Muscle layer of colon (tissue), 2 donors: ENCODE data around the gene LPP.
A peak's percentile ranks its signal among the peaks of the same experiment; 100 is the strongest.

Experiments used
- H3K27ac ChIP-seq: one replicate; pipeline ENCODE4 v1.7.0; 2013; ENCODE audit warnings: low read depth, mild to moderate bottlenecking, low read length, moderate library complexity
- H3K27me3 ChIP-seq, 2 donors: one replicate each; pipeline ENCODE4 v1.7.0; 2013; ENCODE audit warnings: low read length in 2 of 2, mild to moderate bottlenecking in 2 of 2; ENCODE audit not compliant: insufficient read depth in 2 of 2, control insufficient read depth in 1 of 2
- H3K36me3 ChIP-seq: one replicate; pipeline ENCODE4 v1.7.0; 2013; ENCODE audit warnings: mild to moderate bottlenecking, low read length; ENCODE audit not compliant: insufficient read depth
- H3K4me1 ChIP-seq: one replicate; pipeline ENCODE4 v1.7.0; 2013; ENCODE audit warnings: mild to moderate bottlenecking, low read length; ENCODE audit not compliant: insufficient read depth
- H3K4me3 ChIP-seq, 2 donors: one replicate each; pipeline ENCODE4 v1.7.0; 2013; ENCODE audit warnings: low read length in 2 of 2, low read depth in 1 of 2, mild to moderate bottlenecking in 1 of 2, moderate library complexity in 1 of 2
- H3K9ac ChIP-seq: one replicate; pipeline ENCODE4 v1.7.0; 2013; ENCODE audit warnings: low read length
- H3K9me3 ChIP-seq: one replicate; pipeline ENCODE4 v1.7.0; 2013; ENCODE audit warnings: mild to moderate bottlenecking, low read length
- donor health status: abdominal sarcoma.
- donor health status: Adenocarcinoma of cecum.

LPP gene

GRCh38 chr3:188562144-188562543, 408.2 kb downstream of the LPP start:
- peaks cover 13% of the 10 kb centered on the region for H3K4me1 ChIP-seq
- no peak overlapping the region for H3K27ac ChIP-seq
- H3K4me3 ChIP-seq = no peak overlapping the region
- H3K27me3 ChIP-seq = no peaks in the 10 kb centered on the region
- no peaks in the 10 kb centered on the region for H3K36me3 ChIP-seq
- H3K9ac ChIP-seq = no peak overlapping the region
- H3K9me3 ChIP-seq = no peaks in the 10 kb centered on the region

GRCh38 chr3:188567478-188568195, 413.7 kb downstream of the LPP start:
- Histone ChIP-seq H3K9ac (no peak overlapping the region), H3K9me3 (no peaks in the 10 kb centered on the region), H3K36me3 (no peaks in the 10 kb centered on the region), H3K4me3 (no peak overlapping the region), H3K27ac (no peak overlapping the region), H3K4me1 (peaks cover 8% of the 10 kb centered on the region), H3K27me3 (no peaks in the 10 kb centered on the region)

GRCh38 chr3:188568736-188569135, 414.8 kb downstream of the LPP start:
- H3K27me3 ChIP-seq = no peaks in the 10 kb centered on the region
- no peak overlapping the region for H3K4me3 ChIP-seq
- H3K4me1 ChIP-seq = peaks cover 11% of the 10 kb centered on the region
- no peaks in the 10 kb centered on the region for H3K9me3 ChIP-seq
- H3K36me3 ChIP-seq = no peaks in the 10 kb centered on the region
- no peak overlapping the region for H3K27ac ChIP-seq
- no peak overlapping the region for H3K9ac ChIP-seq

GRCh38 chr3:188571531-188572095, 417.7 kb downstream of the LPP start:
- H3K4me1 ChIP-seq = peaks cover 29% of the 10 kb centered on the region
- no peak overlapping the region for H3K4me3 ChIP-seq
- no peak overlapping the region for H3K27ac ChIP-seq
- no peaks in the 10 kb centered on the region for H3K9me3 ChIP-seq
- no peak overlapping the region for H3K9ac ChIP-seq
- H3K27me3 ChIP-seq = no peaks in the 10 kb centered on the region
- no peaks in the 10 kb centered on the region for H3K36me3 ChIP-seq

- Histone ChIP-seq H3K27me3 (no peaks in the 10 kb centered on the region), H3K4me3 (no peak overlapping the region), H3K36me3 (no peaks in the 10 kb centered on the region), H3K9ac (no peak overlapping the region), H3K4me1 (peaks cover 41% of the 10 kb centered on the region), H3K9me3 (no peaks in the 10 kb centered on the region), H3K27ac (peak overlapping the region; percentile 3)
These were observed 419.5 kb downstream of the LPP start for GRCh38 chr3:188573291-188573940.

- Histone ChIP-seq H3K27ac (peak overlapping the region; percentile 31), H3K9me3 (no peaks in the 10 kb centered on the region), H3K27me3 (no peaks in the 10 kb centered on the region), H3K4me1 (peaks cover 46% of the 10 kb centered on the region), H3K9ac (no peak overlapping the region), H3K4me3 (no peak overlapping the region), H3K36me3 (no peaks in the 10 kb centered on the region)
These were observed 420.0 kb downstream of the LPP start for GRCh38 chr3:188573956-188574355.

- Histone ChIP-seq H3K36me3 (no peaks in the 10 kb centered on the region), H3K4me1 (peaks cover 49% of the 10 kb centered on the region), H3K9ac (no peak overlapping the region), H3K27me3 (no peaks in the 10 kb centered on the region), H3K27ac (no peak overlapping the region), H3K4me3 (no peak overlapping the region), H3K9me3 (no peaks in the 10 kb centered on the region)
These were observed 420.9 kb downstream of the LPP start for GRCh38 chr3:188574885-188575284.

- Histone ChIP-seq H3K9ac (no peak overlapping the region), H3K36me3 (no peaks in the 10 kb centered on the region), H3K4me1 (peaks cover 49% of the 10 kb centered on the region), H3K9me3 (no peaks in the 10 kb centered on the region), H3K27me3 (no peaks in the 10 kb centered on the region), H3K4me3 (no peak overlapping the region), H3K27ac (no peak overlapping the region)
These were observed 421.5 kb downstream of the LPP start for GRCh38 chr3:188575501-188575900.

GRCh38 chr3:188577539-188577938, 423.6 kb downstream of the LPP start:
- Histone ChIP-seq H3K9me3 (no peaks in the 10 kb centered on the region), H3K27me3 (no peaks in the 10 kb centered on the region), H3K36me3 (no peaks in the 10 kb centered on the region), H3K9ac (no peak overlapping the region), H3K4me1 (peaks cover 64% of the 10 kb centered on the region), H3K27ac (peak overlapping the region; percentile 89), H3K4me3 (no peak overlapping the region)

- Histone ChIP-seq H3K27ac (peak overlapping the region; percentile 89), H3K27me3 (no peaks in the 10 kb centered on the region), H3K36me3 (no peaks in the 10 kb centered on the region), H3K9ac (no peak overlapping the region), H3K9me3 (no peaks in the 10 kb centered on the region), H3K4me3 (no peak overlapping the region), H3K4me1 (peaks cover 65% of the 10 kb centered on the region)
These were observed 424.8 kb downstream of the LPP start for GRCh38 chr3:188578576-188579363.

- Histone ChIP-seq H3K36me3 (no peaks in the 10 kb centered on the region), H3K4me1 (peaks cover 57% of the 10 kb centered on the region), H3K9me3 (no peaks in the 10 kb centered on the region), H3K4me3 (no peak overlapping the region), H3K27me3 (no peaks in the 10 kb centered on the region), H3K9ac (no peak overlapping the region), H3K27ac (no peak overlapping the region)
These were observed 426.3 kb downstream of the LPP start for GRCh38 chr3:188580223-188580622.
